Putamen (tissue), 1 donor: Measurements from ENCODE around the gene SH3D19.
A peak's percentile ranks its signal among the peaks of the same experiment; 100 is the strongest.

Experiments used
- DNase-seq: peaks from one replicate; pipeline ENCODE4 v3.0.0-alpha.2; 2016; ENCODE audit warnings: low spot score

Gene SH3D19

DNA sequence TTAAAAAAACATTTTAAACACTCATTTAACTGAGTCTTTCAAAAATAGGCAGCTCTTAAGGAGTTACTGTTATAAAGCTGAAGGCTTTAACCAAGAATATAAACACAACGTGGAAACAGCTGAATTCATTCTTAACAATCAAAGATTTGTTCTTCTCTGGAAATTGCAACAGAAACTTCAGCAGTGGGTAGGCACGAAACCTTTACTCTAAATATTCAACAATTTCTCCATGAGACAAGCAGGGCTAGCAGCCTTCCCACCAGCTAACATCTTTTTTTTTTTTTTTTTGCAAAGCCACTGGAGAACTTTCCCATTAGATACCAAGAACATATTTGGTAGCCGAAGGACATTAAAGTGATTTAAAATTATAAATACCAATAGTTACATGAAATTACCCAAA, 126.7 kb downstream of the SH3D19 start:
- DNase-seq, result no peak

- DNase-seq, result no peak
Observed at GRCh38 chr4:151197247-151197646, 128.2 kb downstream of the SH3D19 start.

DNA sequence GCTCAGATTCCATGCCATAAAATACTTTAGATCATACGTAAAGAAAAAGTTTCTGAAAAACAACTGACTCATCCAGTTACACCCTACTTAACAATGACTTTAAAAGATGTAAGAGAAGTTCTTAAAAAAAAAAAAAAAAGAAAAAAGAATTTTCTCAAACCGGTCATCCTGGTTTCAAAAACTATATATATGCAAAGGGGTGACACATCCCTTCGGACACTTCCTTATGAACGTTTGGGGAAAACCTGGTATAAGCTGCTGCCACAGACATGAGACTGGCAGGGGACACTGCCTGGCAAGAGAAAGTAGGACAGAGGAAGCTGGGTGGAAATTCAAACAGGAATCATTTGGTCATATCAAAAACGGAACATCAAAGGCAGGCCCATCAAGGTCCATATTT, 129.6 kb downstream of the SH3D19 start:
- no peak for DNase-seq

DNA sequence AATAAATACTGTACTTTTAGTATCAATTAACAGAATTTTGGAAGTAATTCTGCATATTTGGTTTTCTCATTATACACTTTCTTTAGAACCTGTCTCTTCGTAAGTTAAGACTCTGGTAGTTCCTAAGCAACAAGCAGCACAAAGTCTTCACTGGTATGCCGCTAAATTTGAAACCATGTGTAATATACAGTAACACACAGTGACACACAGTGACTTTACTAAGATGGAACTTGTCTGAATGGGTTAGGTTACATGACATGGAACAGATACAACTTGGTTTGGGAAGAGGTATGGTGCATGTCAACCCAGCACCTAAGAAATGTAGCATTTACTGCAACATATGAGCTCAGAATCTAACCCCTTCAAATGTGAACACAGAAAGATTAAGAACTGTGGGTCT, 132.0 kb downstream of the SH3D19 start:
- DNase-seq, result no peak

DNA sequence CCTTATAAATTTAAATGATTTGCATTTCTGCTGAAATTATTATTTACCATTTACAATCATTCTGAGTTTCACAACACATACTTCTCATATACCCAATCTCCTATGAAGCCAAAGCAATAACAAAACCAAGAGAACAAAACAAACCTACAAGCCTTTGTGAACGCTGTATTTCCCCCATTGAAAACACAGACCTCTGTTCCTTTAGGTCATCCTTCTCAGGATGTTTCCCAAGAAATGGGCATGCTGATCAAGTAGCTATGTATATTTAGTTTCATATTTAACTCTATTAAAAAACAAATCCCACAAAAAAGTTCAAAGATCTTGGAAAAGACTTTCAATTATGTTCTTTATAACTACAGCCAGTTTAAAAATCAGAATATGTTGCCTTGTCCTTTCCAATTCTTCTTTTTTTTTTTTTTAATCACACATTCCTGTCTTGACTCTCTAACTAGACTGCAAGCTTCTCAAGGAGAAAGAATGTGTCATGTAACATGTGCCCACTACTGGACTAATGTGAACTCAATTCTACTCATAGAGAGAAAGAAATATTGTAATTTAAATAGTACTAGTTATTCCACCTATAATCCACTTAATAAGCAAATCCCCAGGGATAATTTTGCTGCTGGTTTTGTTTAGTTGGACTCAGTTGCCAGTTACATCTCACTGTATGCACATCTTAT, 132.7 kb downstream of the SH3D19 start:
- DNase-seq, result no peak

DNA sequence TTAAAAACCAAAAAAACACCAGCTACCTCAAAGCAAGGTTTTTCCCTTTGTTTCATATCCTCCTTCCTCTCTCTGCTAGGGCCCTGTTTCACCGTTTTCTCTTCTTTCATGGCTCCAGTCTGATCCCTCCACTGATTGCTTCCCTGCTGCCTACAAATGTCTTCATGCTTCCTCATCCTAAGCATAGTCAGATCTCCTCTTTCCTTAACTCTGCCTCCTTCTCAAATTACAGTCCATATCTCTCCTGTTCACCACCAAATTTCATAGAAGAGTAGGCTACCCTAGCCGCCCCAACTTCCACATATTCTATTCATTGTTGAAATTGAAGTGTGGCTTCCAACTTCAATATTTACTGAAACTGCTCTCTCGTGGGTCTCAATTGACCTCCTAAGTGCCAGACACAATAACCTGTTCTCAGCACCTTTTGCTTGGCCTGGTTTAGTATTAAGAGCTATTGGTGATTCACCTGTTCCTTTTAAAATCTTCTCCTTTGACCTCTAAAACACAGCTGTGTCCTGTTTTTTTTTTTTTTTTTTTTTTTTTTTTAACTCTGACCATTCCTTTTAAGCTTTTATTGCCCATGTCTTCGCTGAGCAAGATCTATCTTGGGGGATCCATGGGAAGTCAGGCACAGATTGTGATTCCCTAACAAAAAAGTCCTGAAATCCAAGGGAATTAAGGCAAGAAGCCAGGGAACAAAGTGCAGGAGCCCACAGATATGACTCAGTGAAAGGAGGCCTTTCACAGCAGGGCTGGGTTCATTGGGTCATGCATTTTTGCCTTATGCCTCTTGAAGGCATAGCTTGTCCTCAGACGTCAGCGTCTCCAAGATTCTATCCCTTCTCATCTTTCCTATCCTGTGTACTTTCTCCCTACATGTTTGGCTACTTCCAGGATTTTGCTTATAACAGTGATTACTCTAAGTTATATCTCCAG, 140.6 kb downstream of the SH3D19 start:
- no peak for DNase-seq

DNA sequence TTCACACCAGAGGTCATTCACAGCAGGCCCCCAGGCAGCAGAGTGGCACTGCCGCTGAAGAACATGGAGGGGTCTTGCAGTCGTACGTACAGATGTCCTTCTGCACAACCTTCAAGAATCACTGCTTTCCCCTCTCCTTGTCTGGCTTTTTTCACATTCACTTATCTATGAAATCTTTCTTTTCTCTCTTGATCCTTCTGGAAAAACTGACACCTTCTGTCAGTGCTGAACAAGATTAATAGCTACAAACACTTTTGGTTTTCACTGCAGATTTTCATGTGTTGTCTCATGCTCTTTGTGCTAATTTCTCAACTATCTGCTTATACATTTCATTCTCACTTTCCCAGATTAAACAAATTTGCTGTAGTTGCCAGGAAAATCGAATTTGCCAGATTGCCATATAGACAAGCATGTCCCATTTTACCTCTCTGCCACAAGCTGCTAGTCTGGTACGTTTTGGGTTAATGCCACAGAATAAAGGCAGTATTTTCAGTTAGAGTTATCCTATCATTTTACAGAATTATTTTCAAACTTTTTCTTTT, 142.9 kb downstream of the SH3D19 start:
- no peak for DNase-seq

DNA sequence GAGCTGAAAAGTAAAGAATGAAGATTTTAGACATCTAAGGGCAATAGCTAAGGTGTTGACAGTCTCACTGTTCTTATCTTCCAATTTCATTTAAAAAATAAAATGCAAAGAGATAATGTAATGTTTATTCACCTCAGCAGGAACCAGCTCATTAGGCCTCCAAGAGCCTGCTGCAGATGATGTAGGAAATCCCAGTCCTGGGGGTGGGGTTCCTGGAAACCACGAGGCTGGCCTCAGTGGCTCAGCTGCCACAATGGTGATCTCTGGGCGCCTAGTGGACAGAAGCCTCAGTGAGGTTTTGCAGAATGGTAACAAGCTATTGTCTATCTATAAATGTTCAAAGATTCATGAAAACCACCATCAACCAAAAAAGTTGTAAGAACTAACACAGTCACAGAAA, 148.7 kb downstream of the SH3D19 start:
- no peak for DNase-seq

GRCh38 chr4:151175754-151176631, 149.4 kb downstream of the SH3D19 start:
- DNase-seq, result no peak

DNA sequence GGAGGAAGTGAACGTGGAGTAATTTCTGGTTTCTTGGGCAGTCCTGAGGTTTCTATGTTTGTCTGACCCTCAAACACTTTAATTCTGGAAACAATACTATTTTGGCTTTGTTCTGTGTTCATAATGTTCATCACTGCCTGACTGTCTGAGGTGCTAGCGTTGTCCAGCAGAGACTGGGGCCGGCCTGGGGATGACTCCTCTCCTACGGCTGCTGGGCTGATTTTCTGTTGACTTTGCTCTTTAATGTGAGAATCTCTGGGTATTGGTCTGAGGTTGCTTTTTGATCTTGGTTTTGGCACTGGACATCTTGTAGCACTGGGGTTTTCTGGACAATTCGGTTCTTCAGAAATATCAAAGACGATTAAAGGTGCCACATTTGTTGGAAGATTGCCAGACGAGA, 150.2 kb downstream of the SH3D19 start:
- DNase-seq, result no peak

- DNase-seq, result no peak
Observed at GRCh38 chr4:151174784-151175183, 150.6 kb downstream of the SH3D19 start.

- DNase-seq, result no peak
Observed at GRCh38 chr4:151173871-151174270, 151.5 kb downstream of the SH3D19 start.

DNA sequence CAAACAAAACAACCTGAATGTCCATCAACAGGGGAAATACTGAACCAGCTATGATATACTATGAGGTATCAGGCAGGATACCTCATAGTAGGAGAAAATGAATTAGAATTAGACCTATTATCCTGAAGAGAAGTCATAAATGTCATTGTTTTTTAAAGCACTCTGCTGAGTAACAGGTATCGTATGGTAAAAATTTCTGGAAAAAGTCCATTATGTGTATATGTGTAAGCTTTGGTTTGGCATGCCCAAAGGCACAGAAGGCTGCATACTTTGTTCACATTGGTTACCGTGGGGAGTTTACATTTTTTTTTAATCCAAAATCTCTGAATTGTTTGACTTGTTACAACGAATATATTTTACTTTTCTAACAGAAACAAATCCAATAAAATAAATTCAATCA, 155.5 kb downstream of the SH3D19 start:
- no peak for DNase-seq

DNA sequence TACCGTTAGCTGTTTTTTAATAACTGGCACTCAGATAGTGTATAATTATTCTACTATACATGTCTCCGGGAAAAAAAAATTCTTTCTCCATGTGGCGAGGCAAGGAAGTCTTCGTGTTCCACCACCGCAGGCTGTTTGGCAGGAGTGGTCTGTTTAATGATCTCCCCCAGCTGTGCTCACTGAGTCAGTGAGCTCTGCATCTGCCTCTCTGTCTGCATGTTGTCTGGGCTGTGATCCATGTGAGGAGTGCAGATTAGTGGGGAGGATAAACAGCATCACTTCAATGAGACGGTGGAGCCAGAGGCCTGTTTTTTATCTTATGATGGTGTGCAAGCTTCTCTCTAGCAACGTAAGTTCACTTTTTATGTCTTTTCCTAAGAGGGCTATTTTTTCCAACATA, 156.2 kb downstream of the SH3D19 start:
- DNase-seq, result peak; percentile 76

DNA sequence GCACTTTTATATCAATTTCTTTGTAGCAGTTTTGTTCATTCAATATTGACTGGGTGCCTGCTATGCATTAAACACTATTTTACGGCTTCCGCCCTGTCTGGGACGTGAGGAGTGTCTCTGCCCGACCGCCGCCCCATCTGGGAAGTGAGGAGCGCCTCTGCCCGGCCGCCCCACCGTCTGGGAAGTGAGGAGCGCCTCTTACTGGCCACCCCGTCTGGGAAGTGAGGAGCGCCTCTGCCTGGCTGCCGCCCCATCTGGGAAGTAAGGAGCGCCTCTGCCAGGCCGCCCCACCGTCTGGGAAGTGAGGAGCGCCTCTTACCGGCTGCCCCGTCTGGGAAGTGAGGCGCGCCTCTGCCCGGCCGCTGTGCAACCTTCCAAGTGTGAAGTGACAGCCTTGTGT, 157.8 kb downstream of the SH3D19 start:
- no peak for DNase-seq

- no peak for DNase-seq
Observed at GRCh38 chr4:151166636-151167035, 158.8 kb downstream of the SH3D19 start.

DNA sequence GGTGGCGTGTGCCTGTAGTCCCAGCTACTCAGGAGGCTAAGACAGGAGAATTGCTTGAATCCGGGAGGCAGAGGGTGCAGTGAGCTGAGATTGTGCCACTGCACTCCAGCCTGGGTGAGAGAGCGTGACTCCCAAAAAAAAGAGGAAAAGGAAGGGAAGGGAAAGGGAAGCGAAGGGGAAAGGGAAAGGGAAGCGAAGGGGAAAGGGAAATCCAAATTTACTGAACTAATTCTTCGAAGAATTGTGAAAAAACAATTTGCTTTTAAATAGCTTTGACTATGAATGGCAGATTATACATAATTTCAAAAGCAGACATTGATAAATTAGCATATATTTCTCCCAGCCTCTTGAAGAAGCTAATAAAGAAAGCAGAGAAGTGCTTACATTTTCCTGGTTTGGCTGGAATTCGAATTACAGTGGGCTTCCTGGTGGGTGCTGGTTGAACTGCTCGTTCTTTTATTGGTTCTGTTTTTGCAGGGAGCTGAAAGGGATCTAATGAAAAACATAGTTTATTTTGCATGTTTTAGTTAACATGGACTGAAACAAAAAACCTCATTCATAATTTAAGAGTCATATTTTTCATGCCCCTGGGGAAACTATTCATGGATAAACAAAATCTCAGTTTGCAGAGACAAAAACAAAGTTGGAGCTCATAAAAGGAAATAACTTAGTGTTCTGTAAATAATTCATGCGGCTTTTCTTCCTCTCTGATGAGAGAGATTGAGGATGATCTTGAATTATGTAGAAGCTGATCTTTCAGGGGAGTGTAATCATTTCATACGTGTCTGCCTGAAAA, 160.0 kb downstream of the SH3D19 start:
- no peak for DNase-seq

- no peak for DNase-seq
Observed at GRCh38 chr4:151163855-151164254, 161.6 kb downstream of the SH3D19 start.

DNA sequence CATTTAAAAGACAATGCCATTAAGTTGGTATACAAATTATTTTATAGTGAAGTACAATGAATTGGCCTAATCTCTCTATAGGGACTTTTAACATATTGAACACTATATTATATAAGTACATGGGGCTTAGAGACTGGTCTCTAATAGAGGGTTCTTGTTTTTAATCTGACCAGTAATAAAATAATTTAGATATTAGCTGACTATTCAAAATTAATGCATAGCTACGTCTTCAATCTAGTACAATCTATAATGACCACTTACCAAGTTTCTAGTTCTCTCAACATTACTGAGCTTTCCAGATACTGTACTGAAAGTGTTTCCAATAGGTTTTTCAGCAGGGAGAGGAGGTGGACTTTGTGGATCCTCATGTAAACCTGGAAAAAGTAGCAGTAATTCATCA, 166.4 kb downstream of the SH3D19 start:
- no peak for DNase-seq

- DNase-seq, result no peak
Observed at GRCh38 chr4:151157543-151157942, 167.9 kb downstream of the SH3D19 start.

DNA sequence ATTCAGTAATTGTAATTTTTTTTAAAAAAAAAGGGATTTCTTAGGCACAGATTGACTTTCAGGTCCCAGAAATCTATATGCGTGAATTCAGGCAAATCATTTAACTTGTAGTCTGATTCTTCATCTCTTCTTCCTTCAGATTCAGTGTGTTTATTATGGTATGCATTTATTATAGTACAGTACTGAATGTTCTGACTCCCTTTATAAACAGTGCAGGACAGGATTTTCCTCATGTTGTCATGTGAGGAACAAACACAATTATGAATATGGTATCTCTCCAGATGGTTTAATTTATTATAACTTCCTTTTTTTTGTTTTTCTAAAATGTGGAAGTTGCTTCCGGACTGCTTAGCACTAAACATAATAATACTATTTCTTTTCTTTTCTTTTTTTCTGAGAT, 171.8 kb downstream of the SH3D19 start:
- DNase-seq, result no peak
